Measurements from ENCODE around the gene NAV1. TPM values are rescaled to one million over a fixed set of nuclear protein-coding genes. Genes with fewer than 3 reads are reported as not detected.

Gene NAV1
- total and polyA plus RNA-seq, 2 experiments from 2014 or later, result 22.7 to 37.4 TPM

DNA sequence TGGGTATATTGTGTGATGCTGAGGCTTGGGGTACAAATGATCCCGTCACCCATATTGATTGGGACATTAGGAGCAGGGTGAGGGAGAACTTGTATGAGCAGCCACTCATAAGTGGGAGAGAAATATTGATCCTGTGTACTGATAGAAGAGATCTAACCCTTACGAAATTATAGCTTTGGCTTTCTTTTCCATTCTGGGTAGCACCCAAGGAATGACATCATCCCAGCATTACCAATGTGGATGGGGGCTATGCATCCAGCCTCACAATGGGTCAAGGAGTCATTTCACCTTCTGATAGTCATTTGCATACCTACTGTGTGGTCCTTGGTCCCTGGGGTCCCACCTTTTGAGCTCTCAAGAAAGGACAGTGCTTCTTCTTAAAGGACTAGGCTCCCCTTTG lies 1.9 kb upstream of the NAV1 start (continued):
- TF ChIP-seq CTCF (conservative IDR thresholded peaks at IDR 0.05; ENCODE audit: low read depth in 2 of 2), result no peak
- TF ChIP-seq EZH2 (IDR thresholded peaks at IDR 0.05; ENCODE audit: low read depth, unreplicated experiment), result no peak
- no peak for TF ChIP-seq POLR2AphosphoS5 (IDR thresholded peaks at IDR 0.05; ENCODE audit: low read depth)
- TF ChIP-seq ETS1 (IDR thresholded peaks at IDR 0.05), result no peak
- TF ChIP-seq JUNB (IDR thresholded peaks at IDR 0.05; ENCODE audit: unreplicated experiment), result no peak
- TF ChIP-seq CREB1 (CRISPR knock-in tag; IDR thresholded peaks at IDR 0.05; ENCODE audit: low read depth), result no peak
- TF ChIP-seq, protein P1, sequence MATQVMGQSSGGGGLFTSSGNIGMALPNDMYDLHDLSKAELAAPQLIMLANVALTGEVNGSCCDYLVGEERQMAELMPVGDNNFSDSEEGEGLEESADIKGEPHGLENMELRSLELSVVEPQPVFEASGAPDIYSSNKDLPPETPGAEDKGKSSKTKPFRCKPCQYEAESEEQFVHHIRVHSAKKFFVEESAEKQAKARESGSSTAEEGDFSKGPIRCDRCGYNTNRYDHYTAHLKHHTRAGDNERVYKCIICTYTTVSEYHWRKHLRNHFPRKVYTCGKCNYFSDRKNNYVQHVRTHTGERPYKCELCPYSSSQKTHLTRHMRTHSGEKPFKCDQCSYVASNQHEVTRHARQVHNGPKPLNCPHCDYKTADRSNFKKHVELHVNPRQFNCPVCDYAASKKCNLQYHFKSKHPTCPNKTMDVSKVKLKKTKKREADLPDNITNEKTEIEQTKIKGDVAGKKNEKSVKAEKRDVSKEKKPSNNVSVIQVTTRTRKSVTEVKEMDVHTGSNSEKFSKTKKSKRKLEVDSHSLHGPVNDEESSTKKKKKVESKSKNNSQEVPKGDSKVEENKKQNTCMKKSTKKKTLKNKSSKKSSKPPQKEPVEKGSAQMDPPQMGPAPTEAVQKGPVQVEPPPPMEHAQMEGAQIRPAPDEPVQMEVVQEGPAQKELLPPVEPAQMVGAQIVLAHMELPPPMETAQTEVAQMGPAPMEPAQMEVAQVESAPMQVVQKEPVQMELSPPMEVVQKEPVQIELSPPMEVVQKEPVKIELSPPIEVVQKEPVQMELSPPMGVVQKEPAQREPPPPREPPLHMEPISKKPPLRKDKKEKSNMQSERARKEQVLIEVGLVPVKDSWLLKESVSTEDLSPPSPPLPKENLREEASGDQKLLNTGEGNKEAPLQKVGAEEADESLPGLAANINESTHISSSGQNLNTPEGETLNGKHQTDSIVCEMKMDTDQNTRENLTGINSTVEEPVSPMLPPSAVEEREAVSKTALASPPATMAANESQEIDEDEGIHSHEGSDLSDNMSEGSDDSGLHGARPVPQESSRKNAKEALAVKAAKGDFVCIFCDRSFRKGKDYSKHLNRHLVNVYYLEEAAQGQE (IDR thresholded peaks at IDR 0.05; ENCODE audit: unreplicated experiment), result no peak

DNA sequence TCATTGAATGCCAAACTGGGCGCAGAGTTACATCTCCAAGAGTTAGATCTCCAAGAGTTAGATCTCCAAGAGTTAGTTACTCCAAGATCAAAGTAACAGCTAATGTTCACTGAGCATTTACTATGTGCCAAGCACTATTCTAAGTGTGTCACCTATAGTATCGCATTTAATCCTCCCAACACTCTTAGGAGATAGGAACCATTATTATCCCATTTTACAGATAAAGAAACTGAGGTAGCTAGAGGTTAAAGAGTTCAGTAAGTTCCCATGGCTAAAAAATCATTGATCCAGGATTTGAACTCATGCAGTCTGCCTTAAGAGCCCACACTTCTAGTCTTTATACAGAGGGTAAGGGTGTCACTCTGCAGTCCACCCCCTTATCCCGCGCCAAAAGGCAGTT lies 1.5 kb upstream of the NAV1 start:
- peaks cover 22% of the 10 kb centered on the region for H3K4me1 ChIP-seq (ENCODE audit: insufficient read depth)
- ATAC-seq (no peak), DNase-seq (ENCODE audit: low spot score) (no peak)
- H3K9me2 ChIP-seq (ENCODE audit: insufficient read depth), result no peaks in the 10 kb centered on the region
- H2AFZ ChIP-seq, result no peak overlapping the region
- H3K4me3 ChIP-seq, result no peak overlapping the region
- Mint-ChIP-seq H3K9me3 (no peaks in the 10 kb centered on the region), H3K4me1 (peaks cover 21% of the 10 kb centered on the region), H3K27ac (no peak overlapping the region), H3K36me3 (ENCODE audit: low read depth) (no peaks in the 10 kb centered on the region), H3K4me3 (no peak overlapping the region), H3K27me3 (ENCODE audit: insufficient read depth, low read depth, poor library complexity) (peaks cover 37% of the 10 kb centered on the region)
- H3K36me3 ChIP-seq (ENCODE audit: insufficient read depth), result no peaks in the 10 kb centered on the region
- no peaks in the 10 kb centered on the region for H3K79me2 ChIP-seq (replicated peaks; ENCODE audit: insufficient read depth)
- peaks cover 13% of the 10 kb centered on the region for H3F3A ChIP-seq (replicated peaks; ENCODE audit: low read depth)
- H3K4me2 ChIP-seq, result no peak overlapping the region
- H3K27ac ChIP-seq (ENCODE audit: low read depth), result no peak overlapping the region
- H4K20me1 ChIP-seq (replicated peaks; ENCODE audit: insufficient read depth), result no peaks in the 10 kb centered on the region
- H3K27me3 ChIP-seq (ENCODE audit: insufficient read depth), result peaks cover 61% of the 10 kb centered on the region
- TF ChIP-seq EZH2 (IDR thresholded peaks at IDR 0.05; ENCODE audit: low read depth, unreplicated experiment) (no peak), ZNF462 (CRISPR knock-in tag; IDR thresholded peaks at IDR 0.05) (no peak), CREB1 (CRISPR knock-in tag; IDR thresholded peaks at IDR 0.05; ENCODE audit: low read depth) (no peak), EZH2phosphoT487 (IDR thresholded peaks at IDR 0.05; ENCODE audit: unreplicated experiment) (no peak), ETS1 (IDR thresholded peaks at IDR 0.05) (no peak)
